Measurements from ENCODE around the gene WFS1.

DNA sequence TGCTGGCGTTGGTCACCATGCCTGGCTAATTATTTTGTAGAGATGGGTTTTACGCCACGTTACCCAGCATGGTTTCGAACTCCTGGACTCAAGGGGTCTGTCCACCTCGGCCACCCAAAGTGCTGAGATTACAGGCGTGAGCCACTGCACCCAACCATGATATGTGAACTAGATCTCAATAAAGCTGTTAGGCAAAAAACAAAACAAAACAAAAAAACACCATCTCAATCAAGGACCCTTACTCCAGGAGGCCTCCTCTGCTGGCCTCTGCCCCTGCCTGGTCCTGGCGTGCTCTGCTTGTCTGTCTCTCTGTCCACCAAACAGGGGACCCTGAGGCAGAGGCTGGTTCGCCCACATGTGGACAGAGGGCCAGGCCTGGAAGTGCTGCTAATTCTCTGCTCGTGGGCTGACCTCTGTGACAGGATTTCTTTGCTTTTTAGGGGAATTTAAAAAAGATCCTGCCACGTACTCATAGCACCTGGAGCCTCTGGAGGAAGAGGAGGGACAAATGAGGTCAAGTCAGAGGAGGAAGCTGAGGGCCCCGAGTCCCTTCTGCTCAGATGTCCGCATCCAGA is 32.7 kb upstream of the WFS1 start:
- TF ChIP-seq, protein P1, sequence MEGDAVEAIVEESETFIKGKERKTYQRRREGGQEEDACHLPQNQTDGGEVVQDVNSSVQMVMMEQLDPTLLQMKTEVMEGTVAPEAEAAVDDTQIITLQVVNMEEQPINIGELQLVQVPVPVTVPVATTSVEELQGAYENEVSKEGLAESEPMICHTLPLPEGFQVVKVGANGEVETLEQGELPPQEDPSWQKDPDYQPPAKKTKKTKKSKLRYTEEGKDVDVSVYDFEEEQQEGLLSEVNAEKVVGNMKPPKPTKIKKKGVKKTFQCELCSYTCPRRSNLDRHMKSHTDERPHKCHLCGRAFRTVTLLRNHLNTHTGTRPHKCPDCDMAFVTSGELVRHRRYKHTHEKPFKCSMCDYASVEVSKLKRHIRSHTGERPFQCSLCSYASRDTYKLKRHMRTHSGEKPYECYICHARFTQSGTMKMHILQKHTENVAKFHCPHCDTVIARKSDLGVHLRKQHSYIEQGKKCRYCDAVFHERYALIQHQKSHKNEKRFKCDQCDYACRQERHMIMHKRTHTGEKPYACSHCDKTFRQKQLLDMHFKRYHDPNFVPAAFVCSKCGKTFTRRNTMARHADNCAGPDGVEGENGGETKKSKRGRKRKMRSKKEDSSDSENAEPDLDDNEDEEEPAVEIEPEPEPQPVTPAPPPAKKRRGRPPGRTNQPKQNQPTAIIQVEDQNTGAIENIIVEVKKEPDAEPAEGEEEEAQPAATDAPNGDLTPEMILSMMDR (IDR thresholded peaks at IDR 0.05): no peak
- TF ChIP-seq POLR2AphosphoS5 (IDR thresholded peaks at IDR 0.05) (no peak), POLR2A (IDR thresholded peaks at IDR 0.05) (no peak), EP300 (IDR thresholded peaks at IDR 0.05) (no peak)
